Measurements from ENCODE around the gene CRYGD. TPM values are rescaled to one million over a fixed set of nuclear protein-coding genes. Genes with fewer than 3 reads are reported as not detected.

CRYGD gene
- total RNA-seq, 2 experiments from 2014 or later = not detected

DNA sequence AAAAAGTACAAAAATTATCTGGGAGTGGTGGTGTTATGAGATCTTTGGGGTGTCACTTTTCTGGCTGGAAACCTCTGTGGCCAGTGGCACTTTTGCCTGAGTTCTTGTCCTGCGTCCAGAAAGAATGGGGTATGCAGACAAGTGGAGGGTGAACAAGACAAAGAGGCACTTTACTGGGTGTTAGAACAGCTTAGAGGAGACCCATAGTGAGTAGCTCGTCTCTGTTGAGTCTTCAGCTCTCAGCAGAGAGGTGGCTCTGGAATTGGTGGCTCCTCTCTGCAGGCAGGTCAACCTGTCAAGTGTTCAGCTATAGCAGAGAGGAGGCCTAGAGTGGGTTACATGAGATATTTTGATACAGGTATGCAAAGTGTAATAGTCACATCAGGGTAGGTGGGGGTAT lies 26.1 kb downstream of the CRYGD start:
- TF ChIP-seq, protein P1, sequence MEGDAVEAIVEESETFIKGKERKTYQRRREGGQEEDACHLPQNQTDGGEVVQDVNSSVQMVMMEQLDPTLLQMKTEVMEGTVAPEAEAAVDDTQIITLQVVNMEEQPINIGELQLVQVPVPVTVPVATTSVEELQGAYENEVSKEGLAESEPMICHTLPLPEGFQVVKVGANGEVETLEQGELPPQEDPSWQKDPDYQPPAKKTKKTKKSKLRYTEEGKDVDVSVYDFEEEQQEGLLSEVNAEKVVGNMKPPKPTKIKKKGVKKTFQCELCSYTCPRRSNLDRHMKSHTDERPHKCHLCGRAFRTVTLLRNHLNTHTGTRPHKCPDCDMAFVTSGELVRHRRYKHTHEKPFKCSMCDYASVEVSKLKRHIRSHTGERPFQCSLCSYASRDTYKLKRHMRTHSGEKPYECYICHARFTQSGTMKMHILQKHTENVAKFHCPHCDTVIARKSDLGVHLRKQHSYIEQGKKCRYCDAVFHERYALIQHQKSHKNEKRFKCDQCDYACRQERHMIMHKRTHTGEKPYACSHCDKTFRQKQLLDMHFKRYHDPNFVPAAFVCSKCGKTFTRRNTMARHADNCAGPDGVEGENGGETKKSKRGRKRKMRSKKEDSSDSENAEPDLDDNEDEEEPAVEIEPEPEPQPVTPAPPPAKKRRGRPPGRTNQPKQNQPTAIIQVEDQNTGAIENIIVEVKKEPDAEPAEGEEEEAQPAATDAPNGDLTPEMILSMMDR (IDR thresholded peaks at IDR 0.05) = no peak
- no peak overlapping the region for H3K27ac Mint-ChIP-seq
- Histone ChIP-seq H3K27me3 (ENCODE audit: control insufficient read depth in 1 of 2, insufficient read depth in 2 of 2, low read length in 2 of 2) (no peaks in the 10 kb centered on the region), H3K27ac (ENCODE audit: low read depth in 1 of 2, low read length in 2 of 2) (no peak overlapping the region), H3K9me3 (ENCODE audit: control insufficient read depth in 1 of 2, insufficient read depth in 1 of 2, low read length in 2 of 2) (no peaks in the 10 kb centered on the region), H3K36me3 (ENCODE audit: insufficient read depth, low read length) (no peaks in the 10 kb centered on the region), H3K4me1 (ENCODE audit: insufficient read depth, low read length) (no peaks in the 10 kb centered on the region), H3K4me3 (ENCODE audit: low read length) (no peak overlapping the region)
- H3K36me3 Mint-ChIP-seq (ENCODE audit: low read depth) = no peaks in the 10 kb centered on the region
- H3K4me1 Mint-ChIP-seq (ENCODE audit: low read depth) = peaks cover 35% of the 10 kb centered on the region
- ATAC-seq (ENCODE audit: poor library complexity) = no peak
- no peaks in the 10 kb centered on the region for H3K27me3 Mint-ChIP-seq
- CTCF ChIA-PET = no interaction called here
- POLR2A ChIA-PET = no interaction called here
- no peaks in the 10 kb centered on the region for H3K9me3 Mint-ChIP-seq
- intact Hi-C loops (cut with DNase I, micrococcal nuclease) = no loop called here
- no peak overlapping the region for H3K4me3 Mint-ChIP-seq
- no peak for DNase-seq

DNA sequence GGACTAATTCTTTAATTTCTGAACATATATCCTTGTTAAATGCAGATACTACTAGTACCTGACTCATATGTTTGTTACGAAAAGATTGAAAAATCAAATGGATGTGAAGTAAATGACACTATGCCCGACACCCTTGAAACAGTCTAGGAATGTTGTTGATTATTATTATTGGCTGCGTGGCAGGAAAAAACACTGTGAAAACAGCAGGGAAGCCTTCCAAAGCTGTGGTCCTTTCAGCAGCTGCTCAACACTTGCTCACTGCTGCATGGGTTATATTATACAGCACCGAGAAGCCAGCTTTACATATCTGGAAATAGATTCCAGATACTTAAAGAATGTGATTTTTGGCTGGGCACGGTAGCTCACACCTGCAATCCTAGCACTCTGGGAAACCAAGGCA lies 26.5 kb downstream of the CRYGD start:
- intact Hi-C loops (cut with DNase I, micrococcal nuclease) = no loop called here
- Mint-ChIP-seq H3K4me1 (ENCODE audit: low read depth) (peaks cover 35% of the 10 kb centered on the region), H3K27me3 (no peaks in the 10 kb centered on the region), H3K27ac (no peak overlapping the region), H3K36me3 (ENCODE audit: low read depth) (no peaks in the 10 kb centered on the region), H3K9me3 (no peaks in the 10 kb centered on the region), H3K4me3 (no peak overlapping the region)
- Histone ChIP-seq H3K4me3 (ENCODE audit: low read length) (no peak overlapping the region), H3K27me3 (ENCODE audit: control insufficient read depth in 1 of 2, insufficient read depth in 2 of 2, low read length in 2 of 2) (no peaks in the 10 kb centered on the region), H3K36me3 (ENCODE audit: insufficient read depth, low read length) (no peaks in the 10 kb centered on the region), H3K27ac (ENCODE audit: low read depth in 1 of 2, low read length in 2 of 2) (no peak overlapping the region), H3K4me1 (ENCODE audit: insufficient read depth, low read length) (no peaks in the 10 kb centered on the region), H3K9me3 (ENCODE audit: control insufficient read depth in 1 of 2, insufficient read depth in 1 of 2, low read length in 2 of 2) (no peaks in the 10 kb centered on the region)
- CTCF ChIA-PET = no interaction called here
- DNase-seq (no peak), ATAC-seq (ENCODE audit: poor library complexity) (no peak)
- TF ChIP-seq, protein P1 (IDR thresholded peaks at IDR 0.05) = no peak
- POLR2A ChIA-PET = no interaction called here

DNA sequence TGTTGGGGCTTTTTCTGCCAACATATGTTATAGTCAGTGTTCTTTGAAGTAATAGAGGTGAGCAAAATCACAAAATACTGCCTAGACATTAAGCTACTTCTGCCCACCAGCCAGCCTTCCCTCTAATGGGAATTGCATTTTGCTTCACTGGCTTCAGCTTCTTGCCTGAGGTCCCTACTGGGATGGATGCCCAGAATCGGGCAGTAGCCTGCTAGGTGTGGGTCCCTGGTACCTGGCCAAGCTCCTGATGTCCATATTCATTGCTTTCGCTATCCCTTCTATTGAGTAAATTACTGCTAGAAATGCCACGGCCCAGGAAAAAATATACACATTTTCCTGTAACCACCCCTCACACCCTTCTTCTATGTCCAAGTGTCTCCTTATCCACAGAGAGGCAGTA lies 27.0 kb downstream of the CRYGD start:
- no peak overlapping the region for H3K27ac ChIP-seq (ENCODE audit: low read depth in 1 of 2, low read length in 2 of 2)
- no peaks in the 10 kb centered on the region for H3K9me3 ChIP-seq (ENCODE audit: control insufficient read depth in 1 of 2, insufficient read depth in 1 of 2, low read length in 2 of 2)
- Mint-ChIP-seq H3K36me3 (ENCODE audit: low read depth) (no peaks in the 10 kb centered on the region), H3K4me1 (ENCODE audit: low read depth) (peaks cover 32% of the 10 kb centered on the region), H3K9me3 (no peaks in the 10 kb centered on the region), H3K27me3 (no peaks in the 10 kb centered on the region), H3K27ac (no peak overlapping the region), H3K4me3 (no peak overlapping the region)
- CTCF ChIA-PET = no interaction called here
- intact Hi-C loops (cut with DNase I, micrococcal nuclease) = no loop called here
- TF ChIP-seq, protein P1 (IDR thresholded peaks at IDR 0.05) = no peak
- DNase-seq = no peak
- H3K36me3 ChIP-seq (ENCODE audit: insufficient read depth, low read length) = no peaks in the 10 kb centered on the region
- H3K4me1 ChIP-seq (ENCODE audit: insufficient read depth, low read length) = no peaks in the 10 kb centered on the region
- no peak overlapping the region for H3K4me3 ChIP-seq (ENCODE audit: low read length)
- no peak for ATAC-seq (ENCODE audit: poor library complexity)
- POLR2A ChIA-PET = no interaction called here
- H3K27me3 ChIP-seq (ENCODE audit: control insufficient read depth in 1 of 2, insufficient read depth in 2 of 2, low read length in 2 of 2) = no peaks in the 10 kb centered on the region
